Activated CD4-positive, alpha-beta T cell treated with anti-CD3 and anti-CD28 coated beads for 24 hours (primary cell): ENCODE measurements around the gene DDB1.
"Not testable (repeated sequence)": the region's sequence is repeated elsewhere in the genome, so short reads cannot be mapped to it uniquely, and the experiment has no call there.

ENCODE experiments used
- DNase-seq, 2 donors: peaks; one replicate each; pipeline ENCODE4 v3.0.0-alpha.2; 2020; ENCODE audit warnings: low read depth in 2 of 2

DDB1 gene

DNA sequence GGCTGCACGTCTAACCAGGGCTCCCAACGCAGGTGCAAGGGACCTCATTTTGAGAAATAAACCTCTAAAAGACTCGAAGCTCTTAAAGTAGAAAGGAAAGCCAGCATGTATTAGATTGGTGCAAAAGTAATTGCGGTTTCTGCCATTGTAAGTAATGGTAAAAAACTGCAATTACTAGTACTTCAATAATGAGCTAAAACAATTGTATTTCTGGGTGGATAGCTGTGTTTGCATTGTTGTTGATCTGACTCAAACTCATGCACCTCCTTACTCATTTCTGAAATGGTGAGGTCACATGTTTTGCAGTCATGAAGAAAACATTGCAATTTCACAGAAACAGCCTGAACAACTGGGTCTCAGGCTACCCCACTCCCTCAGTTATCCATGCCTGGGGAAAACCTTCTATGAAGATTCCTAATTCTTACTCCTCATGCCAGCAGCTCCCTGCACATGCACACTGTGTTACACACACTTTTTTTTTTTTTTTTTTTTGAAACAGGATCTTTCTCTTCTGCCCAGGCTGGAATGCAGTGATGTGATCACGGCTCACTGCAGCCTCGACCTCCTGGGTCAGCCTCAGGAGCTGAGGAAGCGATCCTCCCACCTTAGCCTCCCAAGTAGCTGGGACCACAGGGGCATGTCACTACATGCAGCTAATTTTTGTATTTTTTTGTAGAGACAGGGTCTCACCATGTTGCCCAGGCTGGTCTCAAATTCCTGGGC lies 62.4 kb downstream of the DDB1 start:
- no peak for DNase-seq

- no peak for DNase-seq
Observed at GRCh38 chr11:61268588-61269250, 64.2 kb downstream of the DDB1 start.

- no peak for DNase-seq
Observed at GRCh38 chr11:61267437-61267841, 65.5 kb downstream of the DDB1 start.

- no peak for DNase-seq
Observed at GRCh38 chr11:61266602-61267001, 66.3 kb downstream of the DDB1 start.

GRCh38 chr11:61265357-61265756 lies 67.5 kb downstream of the DDB1 start:
- no peak for DNase-seq

- DNase-seq, result no peak
Observed at GRCh38 chr11:61264795-61265194, 68.1 kb downstream of the DDB1 start.

DNA sequence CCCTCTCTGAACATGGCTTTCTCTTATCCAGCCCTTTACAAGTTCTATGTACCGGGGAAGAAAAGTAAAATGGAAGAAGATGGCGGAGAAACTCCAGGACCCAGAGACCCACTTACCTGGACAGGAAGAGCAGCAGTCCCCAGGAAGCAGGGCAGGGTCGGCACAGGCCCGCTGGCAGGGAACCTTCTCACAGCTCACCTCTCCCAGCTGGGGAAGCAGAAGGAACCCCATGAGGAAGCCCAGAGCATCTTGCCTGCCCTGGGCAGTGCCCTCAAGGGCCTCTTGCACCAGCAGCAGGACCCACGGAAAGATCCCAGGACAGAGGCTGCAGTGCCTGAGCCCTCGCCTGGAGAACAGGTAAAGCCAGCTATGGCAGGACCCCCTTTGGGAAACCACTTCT lies 68.5 kb downstream of the DDB1 start:
- DNase-seq, result no peak

GRCh38 chr11:61259363-61259762 lies 73.5 kb downstream of the DDB1 start:
- no peak for DNase-seq

DNA sequence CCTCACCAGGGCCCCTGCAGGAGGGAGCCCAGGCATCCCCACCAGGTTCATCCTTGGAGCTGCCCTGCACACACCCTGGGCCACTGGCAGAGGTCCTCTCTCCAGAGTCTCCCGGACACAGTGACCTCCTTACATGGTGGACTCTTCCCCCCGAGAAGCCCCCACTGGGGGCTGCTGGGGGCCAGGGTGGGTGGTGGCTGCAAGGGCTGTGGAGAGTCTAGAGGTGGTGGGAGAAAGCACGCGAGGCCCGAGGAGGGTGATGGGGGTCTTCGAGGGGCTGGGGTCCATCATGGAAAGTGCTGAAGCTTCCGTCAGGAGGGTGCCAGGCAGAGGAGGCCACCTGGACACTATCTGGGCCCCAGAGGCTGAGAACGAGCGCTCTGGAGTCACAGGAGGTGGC lies 74.4 kb downstream of the DDB1 start:
- DNase-seq, result no peak

DNA sequence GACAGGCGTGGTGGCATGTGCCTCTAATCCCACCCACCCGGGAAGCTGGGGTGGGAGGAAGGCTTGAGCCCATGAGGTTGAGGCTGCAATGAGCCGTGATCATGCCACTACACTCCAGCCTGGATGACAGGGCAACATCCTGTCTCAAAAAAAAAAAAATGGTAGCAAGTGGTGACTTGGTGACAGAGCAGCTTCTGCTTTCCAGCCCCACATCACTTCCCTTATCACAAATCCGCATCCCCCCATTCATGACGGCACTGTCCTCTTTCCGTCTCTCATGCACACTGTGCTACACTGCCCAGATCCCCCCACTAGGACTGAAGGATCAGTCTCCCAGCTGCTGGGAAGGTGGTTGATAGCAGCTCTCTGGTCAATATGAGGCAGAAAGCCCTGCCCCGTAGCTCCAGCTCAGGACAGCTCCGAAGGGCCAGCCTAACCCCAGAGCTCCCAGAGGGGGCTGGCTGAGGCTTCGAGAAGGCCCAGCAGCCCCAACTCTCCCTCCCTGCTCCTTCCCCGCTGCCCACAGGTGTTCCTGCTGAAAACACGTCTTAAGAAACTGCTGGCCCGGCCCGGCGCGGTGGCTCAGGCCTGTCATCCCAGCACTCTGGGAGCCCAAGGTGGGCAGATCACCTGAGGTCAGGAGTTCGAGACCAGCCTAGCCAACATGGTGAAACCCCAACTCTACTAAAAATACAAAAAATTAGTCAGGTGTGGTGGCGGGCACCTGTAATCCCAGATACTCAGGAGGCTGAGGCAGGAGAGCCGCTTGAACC lies 76.0 kb downstream of the DDB1 start:
- DNase-seq, result no peak

DNA sequence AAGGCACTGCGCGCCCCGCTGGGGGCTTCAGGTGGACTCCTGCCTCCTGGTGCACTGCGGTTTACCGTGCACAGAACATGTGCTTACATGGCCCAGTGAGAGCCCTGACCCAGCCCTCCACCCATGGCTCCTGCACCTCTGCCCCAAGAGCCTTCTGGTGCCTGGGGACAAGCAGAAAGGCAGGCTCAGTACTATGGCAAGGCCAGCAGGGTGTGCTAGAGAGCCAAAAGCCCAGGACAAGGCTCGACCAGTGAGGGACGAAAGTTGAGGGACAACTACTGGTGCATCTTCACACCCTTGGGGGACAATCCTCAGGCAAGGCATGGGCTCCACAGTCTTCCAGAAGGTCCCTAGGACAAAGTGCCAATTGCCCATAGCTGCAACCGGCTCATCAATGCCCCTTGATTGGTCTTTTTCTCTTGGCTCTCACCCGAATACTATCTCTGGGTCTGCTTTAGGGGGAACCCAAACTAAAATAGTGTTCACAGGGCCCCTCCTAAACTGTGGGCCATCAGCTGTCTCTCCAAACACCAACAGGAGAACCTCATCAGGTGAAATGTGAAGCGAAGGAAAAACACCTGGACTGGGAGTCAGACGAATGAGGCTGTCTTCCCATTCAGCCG lies 78.4 kb downstream of the DDB1 start:
- DNase-seq, result peak; percentile 46 to 59

DNA sequence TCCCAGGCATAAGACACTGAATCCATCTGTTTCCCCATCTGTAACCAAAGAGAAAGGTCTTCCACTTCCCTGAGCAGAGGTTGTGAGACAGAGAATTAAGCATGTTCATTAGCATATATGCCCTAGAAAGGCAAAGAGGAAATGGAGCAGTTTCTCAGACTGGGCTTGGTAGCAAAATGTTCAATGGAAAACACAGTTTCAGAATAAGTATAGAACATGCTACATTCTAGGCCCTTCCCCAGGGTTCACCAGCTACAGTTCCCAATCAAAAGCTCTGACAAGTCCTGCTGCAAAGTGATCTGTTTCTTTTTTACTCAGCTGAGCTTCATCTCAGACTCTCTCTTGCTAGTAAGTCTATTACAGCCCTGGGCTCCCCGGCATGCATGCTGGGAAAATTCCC lies 80.6 kb downstream of the DDB1 start:
- DNase-seq, result not testable (repeated sequence)

DNA sequence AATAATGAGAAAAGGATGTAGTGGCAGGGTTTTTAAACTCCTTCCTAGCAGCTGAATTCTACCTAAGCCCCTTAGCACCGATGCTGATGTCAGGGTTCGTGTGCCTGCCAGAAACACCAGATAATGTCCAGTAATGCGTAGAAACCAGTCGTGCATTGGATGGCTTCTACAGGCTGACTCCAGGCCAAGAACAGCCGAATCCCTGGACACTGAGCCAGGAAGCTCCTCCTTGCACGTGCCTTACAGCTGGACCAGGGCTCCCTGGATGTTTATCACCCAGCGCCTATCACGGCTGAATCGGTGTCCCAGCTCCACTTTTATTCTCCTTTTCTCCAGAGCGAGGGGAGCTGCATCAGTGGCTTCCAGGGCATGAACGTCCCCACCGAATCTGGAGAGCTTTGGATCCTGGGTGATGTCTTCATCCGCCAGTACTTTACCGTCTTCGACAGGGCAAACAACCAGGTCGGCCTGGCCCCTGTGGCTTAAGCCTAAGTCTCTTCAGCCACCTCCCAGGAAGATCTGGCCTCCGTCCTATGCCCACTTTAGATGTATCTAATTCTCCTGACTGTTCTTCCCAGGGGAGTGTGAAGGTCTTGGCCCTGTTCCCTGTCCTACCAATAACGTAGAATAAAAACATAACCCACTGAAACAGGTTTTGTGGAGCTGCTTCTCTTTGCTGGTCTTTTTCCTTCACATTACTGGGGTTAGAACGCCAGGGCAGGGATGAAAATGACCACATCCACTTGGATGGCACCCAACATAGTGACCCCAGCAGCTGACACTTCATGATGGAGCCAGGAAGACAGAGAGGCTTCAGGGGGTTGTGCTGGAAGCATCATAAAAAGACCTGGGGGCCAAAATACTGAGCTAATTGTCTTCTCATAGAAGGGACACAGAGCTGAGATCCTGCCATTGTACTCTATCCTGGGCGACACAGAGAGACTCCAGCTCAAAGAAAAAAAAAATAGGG lies 81.8 kb downstream of the DDB1 start:
- not testable (repeated sequence) for DNase-seq
